Measurements from ENCODE around the gene PWWP2B. TPM values are rescaled to one million over a fixed set of nuclear protein-coding genes. Genes with fewer than 3 reads are reported as not detected.
"Not testable (repeated sequence)": the region's sequence is repeated elsewhere in the genome, so short reads cannot be mapped to it uniquely, and the experiment has no call there.

PWWP2B gene
- total and polyA plus RNA-seq, 2 of the 8 experiments (the other 6 are each of a cell fraction or from before 2014, with no cell fraction given): 5.3 to 10.8 TPM

DNA sequence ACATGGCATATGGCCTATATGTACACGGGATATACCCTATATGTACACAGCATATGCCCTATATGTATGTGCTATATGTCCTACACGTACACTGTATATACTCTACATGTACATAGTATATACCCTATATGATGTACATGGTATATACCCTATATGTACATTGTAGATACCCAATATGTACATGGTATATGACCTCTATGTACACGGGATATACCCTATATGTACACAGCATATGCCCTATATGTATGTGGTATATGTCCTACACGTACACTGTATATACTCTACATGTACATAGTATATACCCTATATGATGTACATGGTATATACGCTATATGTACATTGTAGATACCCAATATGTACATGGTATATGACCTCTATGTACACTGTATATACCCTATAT, 38.3 kb downstream of the PWWP2B start:
- H3K23me2 ChIP-seq (ENCODE audit: low read depth, low read length); H3K4me1 ChIP-seq (replicated peaks in 1 of 4; ENCODE audit: control insufficient read depth in 3 of 4, insufficient read depth in 4 of 4, low read length in 3 of 4); H2BK120ac ChIP-seq (replicated peaks; ENCODE audit: low read depth, low read length); H3K79me2 ChIP-seq (ENCODE audit: control insufficient read depth in 1 of 2, insufficient read depth in 2 of 2, low read length in 2 of 2); H3K4ac ChIP-seq (replicated peaks; ENCODE audit: insufficient read length, low read depth, low read length); H3K56ac ChIP-seq (replicated peaks; ENCODE audit: insufficient read length, low read depth, low read length); H2AK5ac ChIP-seq (ENCODE audit: low read depth, low read length); H3K4me2 ChIP-seq (ENCODE audit: insufficient read depth in 1 of 2, low read depth in 2 of 2, low read length in 2 of 2); H3K36me3 ChIP-seq (ENCODE audit: control insufficient read depth in 2 of 4, insufficient read depth in 4 of 4, low read length in 3 of 4); H4K5ac ChIP-seq (ENCODE audit: insufficient read length, low read depth, low read length); H4K8ac ChIP-seq (ENCODE audit: extremely low read depth, insufficient read depth, low read length); H3K27ac ChIP-seq (ENCODE audit: low read depth, low read length); H3K79me1 ChIP-seq (ENCODE audit: low read depth, low read length); H4K20me1 ChIP-seq (replicated peaks in 1 of 2; ENCODE audit: control insufficient read depth in 1 of 2, insufficient read depth in 2 of 2, low read length in 2 of 2); H2AFZ ChIP-seq (ENCODE audit: low read length); H3K14ac ChIP-seq (ENCODE audit: insufficient read length); H4K91ac ChIP-seq (replicated peaks; ENCODE audit: insufficient read length, low read length); DNase-seq (ENCODE audit: low read depth in 1 of 2, low spot score in 2 of 2); FAIRE-seq; H2BK12ac ChIP-seq (ENCODE audit: low read depth, low read length); H3K18ac ChIP-seq (ENCODE audit: extremely low read depth, low read length); H2BK15ac ChIP-seq (ENCODE audit: low read length); POLR2A ChIA-PET (ENCODE audit: partially characterized antibody); H3K27me3 ChIP-seq (replicated peaks in 1 of 4; ENCODE audit: control insufficient read depth in 3 of 4, extremely low read depth in 1 of 4, insufficient read depth in 3 of 4, low read length in 3 of 4); H2BK20ac ChIP-seq (ENCODE audit: low read length); CTCF ChIA-PET (ENCODE audit: partially characterized antibody); H3K9ac ChIP-seq (replicated peaks in 1 of 4; ENCODE audit: extremely low read depth in 1 of 4, low read depth in 3 of 4, low read length in 3 of 4); H2BK5ac ChIP-seq (ENCODE audit: low read depth, low read length); H3K23ac ChIP-seq (ENCODE audit: insufficient read length); H3K9me3 ChIP-seq (ENCODE audit: insufficient read depth in 2 of 2, low read depth in 1 of 2, low read length in 1 of 2); H3K4me3 ChIP-seq (ENCODE audit: extremely low read depth in 1 of 4, insufficient read depth in 2 of 4, low read depth in 3 of 4, low read length in 4 of 4): not testable (repeated sequence)
- WGBS, 2 experiments (ENCODE audit: extremely low coverage in 1 of 2, insufficient coverage in 1 of 2, insufficient read length in 1 of 2, insufficient replicate concordance in 2 of 2, low coverage in 1 of 2, low lambda C conversion rate in 2 of 2, missing lambda C conversion rate in 1 of 2): 90% methylated on average over 5 of the region's 5 CpGs; no CpG with 5 or more reads in 1 of the 2 experiments
- peak; percentile 23; the same call in 1 of the 2 replicates for TF ChIP-seq KDM1A (IDR thresholded peaks at IDR 0.05; ENCODE audit: borderline replicate concordance, low read length)

DNA sequence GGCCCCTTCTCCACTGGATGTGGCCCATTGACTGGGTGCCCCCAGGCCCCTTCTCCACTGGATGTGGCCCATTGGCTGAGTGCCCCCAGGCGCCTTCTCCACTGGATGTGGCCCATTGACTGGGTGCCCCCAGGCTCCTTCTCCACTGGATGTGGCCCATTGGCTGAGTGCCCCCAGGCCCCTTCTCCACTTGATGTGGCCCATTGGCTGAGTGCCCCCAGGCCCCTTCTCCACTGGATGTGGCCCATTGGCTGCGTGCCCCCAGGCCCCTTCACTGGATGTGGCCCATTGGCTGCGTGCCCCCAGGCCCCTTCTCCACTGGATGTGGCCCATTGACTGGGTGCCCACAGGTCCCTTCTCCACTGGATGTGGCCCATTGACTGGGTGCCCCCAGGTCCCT, 39.1 kb downstream of the PWWP2B start:
- not testable (repeated sequence) for H2BK15ac ChIP-seq (ENCODE audit: low read length); H3K9me3 ChIP-seq (ENCODE audit: insufficient read depth in 2 of 2, low read depth in 1 of 2, low read length in 1 of 2); H3K27ac ChIP-seq (ENCODE audit: low read depth, low read length); H3K27me3 ChIP-seq (replicated peaks in 1 of 4; ENCODE audit: control insufficient read depth in 3 of 4, extremely low read depth in 1 of 4, insufficient read depth in 3 of 4, low read length in 3 of 4); H3K4ac ChIP-seq (replicated peaks; ENCODE audit: insufficient read length, low read depth, low read length); H4K8ac ChIP-seq (ENCODE audit: extremely low read depth, insufficient read depth, low read length); H3K23me2 ChIP-seq (ENCODE audit: low read depth, low read length); H3K4me3 ChIP-seq (ENCODE audit: extremely low read depth in 1 of 4, insufficient read depth in 2 of 4, low read depth in 3 of 4, low read length in 4 of 4); H2BK20ac ChIP-seq (ENCODE audit: low read length); FAIRE-seq; H3K79me1 ChIP-seq (ENCODE audit: low read depth, low read length); H2BK12ac ChIP-seq (ENCODE audit: low read depth, low read length); H3K4me2 ChIP-seq (ENCODE audit: insufficient read depth in 1 of 2, low read depth in 2 of 2, low read length in 2 of 2); H2AFZ ChIP-seq (ENCODE audit: low read length); H3K36me3 ChIP-seq (ENCODE audit: control insufficient read depth in 2 of 4, insufficient read depth in 4 of 4, low read length in 3 of 4); H3K23ac ChIP-seq (ENCODE audit: insufficient read length); H2BK5ac ChIP-seq (ENCODE audit: low read depth, low read length); H4K5ac ChIP-seq (ENCODE audit: insufficient read length, low read depth, low read length); H3K18ac ChIP-seq (ENCODE audit: extremely low read depth, low read length); H3K4me1 ChIP-seq (replicated peaks in 1 of 4; ENCODE audit: control insufficient read depth in 3 of 4, insufficient read depth in 4 of 4, low read length in 3 of 4); H4K91ac ChIP-seq (replicated peaks; ENCODE audit: insufficient read length, low read length); H3K79me2 ChIP-seq (ENCODE audit: control insufficient read depth in 1 of 2, insufficient read depth in 2 of 2, low read length in 2 of 2); H2AK5ac ChIP-seq (ENCODE audit: low read depth, low read length); DNase-seq (ENCODE audit: low read depth in 1 of 2, low spot score in 2 of 2); H3K14ac ChIP-seq (ENCODE audit: insufficient read length); H3K56ac ChIP-seq (replicated peaks; ENCODE audit: insufficient read length, low read depth, low read length); H3K9ac ChIP-seq (replicated peaks in 1 of 4; ENCODE audit: extremely low read depth in 1 of 4, low read depth in 3 of 4, low read length in 3 of 4); H4K20me1 ChIP-seq (replicated peaks in 1 of 2; ENCODE audit: control insufficient read depth in 1 of 2, insufficient read depth in 2 of 2, low read length in 2 of 2); H2BK120ac ChIP-seq (replicated peaks; ENCODE audit: low read depth, low read length)
- CTCF ChIA-PET (ENCODE audit: partially characterized antibody): interaction anchor here (2.2 kb wide), 1 partner anchor 18 kb away, joined by 7 read pairs; no protein-coding TSS in a partner anchor
- POLR2A ChIA-PET (ENCODE audit: partially characterized antibody): interaction anchor here (2.6 kb wide), 1 partner anchor 12 kb away, joined by 10 read pairs; no protein-coding TSS in a partner anchor
- whole genome bisulfite sequencing, 2 experiments (ENCODE audit: extremely low coverage in 1 of 2, insufficient coverage in 1 of 2, insufficient read length in 1 of 2, insufficient replicate concordance in 2 of 2, low coverage in 1 of 2, low lambda C conversion rate in 2 of 2, missing lambda C conversion rate in 1 of 2): 93% methylated on average over 2 of the region's 3 CpGs; no CpG with 5 or more reads in 1 of the 2 experiments

Data from H1 (cell line).